Endodermal cell (in vitro differentiated cells): ENCODE data around the gene OSTM1. TPM values are rescaled to one million over a fixed set of nuclear protein-coding genes. Genes with fewer than 3 reads are reported as not detected.
A peak's percentile ranks its signal among the peaks of the same experiment; 100 is the strongest.

Experiments used
- DNase-seq: peaks from one replicate; pipeline ENCODE4 v3.0.0-alpha.2; 2017
- H3K27ac ChIP-seq: 2 replicates; pipeline ENCODE4 v1.5.1; 2013; ENCODE audit warnings: mild to moderate bottlenecking, low read depth, low read length, moderate library complexity
- H3K27me3 ChIP-seq: 2 replicates; pipeline ENCODE4 v1.6.1; 2013; ENCODE audit warnings: mild to moderate bottlenecking, low read length, moderate library complexity; ENCODE audit not compliant: insufficient read depth, control insufficient read depth, poor library complexity, severe bottlenecking
- H3K36me3 ChIP-seq: 2 replicates; pipeline ENCODE4 v1.7.0; 2013; ENCODE audit warnings: mild to moderate bottlenecking, low read length, moderate library complexity; ENCODE audit not compliant: control insufficient read depth, insufficient read depth
- H3K4me1 ChIP-seq: one replicate; pipeline ENCODE4 v1.7.0; 2013; ENCODE audit warnings: low read length; ENCODE audit not compliant: control insufficient read depth, insufficient read depth
- H3K4me3 ChIP-seq: 2 replicates; pipeline ENCODE4 v1.5.1; 2013; ENCODE audit warnings: mild to moderate bottlenecking, low read length, moderate library complexity
- H3K9ac ChIP-seq: 2 replicates; pipeline ENCODE4 v1.6.1; 2013; ENCODE audit warnings: mild to moderate bottlenecking, low read length, moderate library complexity; ENCODE audit not compliant: poor library complexity, severe bottlenecking; ENCODE audit errors: extremely low read depth
- H3K9me3 ChIP-seq: 2 replicates; pipeline ENCODE4 v1.6.1; 2013; ENCODE audit warnings: mild to moderate bottlenecking, low read length, moderate library complexity; ENCODE audit not compliant: control insufficient read depth
- H3K27ac Mint-ChIP-seq: 2 replicates; pipeline ENCODE4 v1.8.0; 2020; ENCODE audit warnings: mixed read lengths
- H3K27me3 Mint-ChIP-seq: 2 replicates; pipeline ENCODE4 v1.8.0; 2021; ENCODE audit warnings: mild to moderate bottlenecking, mixed read lengths; ENCODE audit not compliant: insufficient read depth
- H3K36me3 Mint-ChIP-seq: 2 replicates; pipeline ENCODE4 v1.8.0; 2020; ENCODE audit warnings: low read depth, mixed read lengths
- H3K4me1 Mint-ChIP-seq: 2 replicates; pipeline ENCODE4 v1.8.0; 2020; ENCODE audit warnings: mixed read lengths
- H3K4me3 Mint-ChIP-seq: 2 replicates; pipeline ENCODE4 v1.8.0; 2020; ENCODE audit warnings: mild to moderate bottlenecking, moderate library complexity, mixed read lengths
- H3K9me3 Mint-ChIP-seq: 2 replicates; pipeline ENCODE4 v1.8.0; 2020; ENCODE audit warnings: mild to moderate bottlenecking, mixed read lengths
- CTCF ChIP-seq: fragments of 200-600 bp; sonication (generic); conservative IDR thresholded peaks from 2 replicates; pipeline ENCODE4 v1.5.0; 2021; ENCODE audit warnings: antibody characterized with exemption, mild to moderate bottlenecking
- WGBS, 2 experiments: methylation state at CpG; one replicate each; pipeline versions ENCODE4 v1.1.5 to v1.1.7; 2013; ENCODE audit warnings: missing lambda C conversion rate in 2 of 2, mixed read lengths in 1 of 2; ENCODE audit not compliant: insufficient coverage in 1 of 2, insufficient read length in 1 of 2; 5-methylcytosine and 5-hydroxymethylcytosine counted together
- total RNA-seq, 2 donors: library from RNA; stranded (reverse); fragmentation: NEBNext Ultra II Directional in 1 of 2; extraction: Animal tissue kit (Norgen Biotek cat#: 25700) in 1 of 2; gene quantifications; 2 replicates in 1 of 2; 3 replicates in 1 of 2; pipeline ENCODE4 v1.2.1, GENCODE V29; 2021

OSTM1 gene
- total RNA-seq, 2 donors from 2014 or later: 16.9 to 25.3 TPM

DNA sequence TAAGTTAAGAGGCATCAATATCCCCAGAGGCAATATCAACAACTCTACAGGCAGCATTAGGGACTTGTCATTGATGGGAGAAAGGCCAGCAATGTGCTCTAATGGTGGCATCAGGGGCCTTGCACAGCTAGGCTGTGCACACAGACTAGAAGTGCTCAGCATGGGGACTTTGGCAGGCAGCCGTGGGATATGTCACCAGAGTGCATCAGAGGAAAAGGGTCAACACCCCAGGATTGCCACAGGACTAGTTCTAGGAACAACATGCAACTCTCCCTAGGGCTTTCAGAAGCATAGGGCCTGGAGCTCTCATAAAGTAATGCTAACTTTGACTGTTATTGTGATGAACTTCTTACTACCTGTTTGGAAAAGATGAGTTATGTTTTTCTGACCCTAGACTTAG is 32.2 kb upstream of the OSTM1 start:
- no peak for TF ChIP-seq CTCF
- H3K9ac ChIP-seq: no peak overlapping the region
- Mint-ChIP-seq H3K27ac (no peak overlapping the region), H3K4me1 (peaks cover 5% of the 10 kb centered on the region), H3K9me3 (no peaks in the 10 kb centered on the region), H3K36me3 (no peaks in the 10 kb centered on the region), H3K27me3 (peaks cover 30% of the 10 kb centered on the region), H3K4me3 (no peak overlapping the region)
- WGBS, 2 experiments: 88 to 91% methylated on average over 1 of the region's 1 CpG
- no peaks in the 10 kb centered on the region for H3K9me3 ChIP-seq
- peaks cover 23% of the 10 kb centered on the region for H3K27me3 ChIP-seq
- H3K27ac ChIP-seq: no peak overlapping the region
- peaks cover 3% of the 10 kb centered on the region for H3K4me1 ChIP-seq
- no peak overlapping the region for H3K4me3 ChIP-seq
- H3K36me3 ChIP-seq: no peaks in the 10 kb centered on the region
- no peak for DNase-seq

DNA sequence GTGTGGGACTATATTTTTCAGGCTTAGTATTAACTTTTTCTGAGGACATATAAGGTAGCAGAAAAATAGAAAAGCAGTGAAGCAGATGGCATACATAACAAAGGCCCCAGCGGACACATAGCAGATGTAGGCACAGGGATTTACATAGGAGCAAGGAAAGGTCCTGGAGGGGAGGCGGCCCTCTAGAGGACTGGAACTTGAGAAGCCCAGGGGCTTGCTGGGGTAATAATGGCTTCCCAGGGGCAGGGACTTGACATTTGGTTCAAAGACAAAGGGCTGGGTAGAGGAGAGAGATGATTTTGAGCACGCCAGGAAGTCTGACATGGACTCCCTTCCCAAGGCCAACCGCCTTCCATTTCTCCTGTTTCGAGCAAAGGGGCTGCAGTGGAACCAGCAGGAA is 31.7 kb upstream of the OSTM1 start:
- peak; percentile 83 for DNase-seq
- Histone ChIP-seq H3K4me1 (peaks cover 3% of the 10 kb centered on the region), H3K4me3 (no peak overlapping the region), H3K9me3 (no peaks in the 10 kb centered on the region), H3K27me3 (peaks cover 19% of the 10 kb centered on the region), H3K36me3 (no peaks in the 10 kb centered on the region), H3K9ac (no peak overlapping the region), H3K27ac (no peak overlapping the region)
- Mint-ChIP-seq H3K27me3 (peaks cover 26% of the 10 kb centered on the region), H3K27ac (no peak overlapping the region), H3K4me1 (peaks cover 5% of the 10 kb centered on the region), H3K9me3 (no peaks in the 10 kb centered on the region), H3K36me3 (no peaks in the 10 kb centered on the region), H3K4me3 (no peak overlapping the region)
- 61 to 67% methylated on average over 2 to 5 of the region's 5 CpGs for WGBS, 2 experiments
- TF ChIP-seq CTCF: peak; percentile 30

DNA sequence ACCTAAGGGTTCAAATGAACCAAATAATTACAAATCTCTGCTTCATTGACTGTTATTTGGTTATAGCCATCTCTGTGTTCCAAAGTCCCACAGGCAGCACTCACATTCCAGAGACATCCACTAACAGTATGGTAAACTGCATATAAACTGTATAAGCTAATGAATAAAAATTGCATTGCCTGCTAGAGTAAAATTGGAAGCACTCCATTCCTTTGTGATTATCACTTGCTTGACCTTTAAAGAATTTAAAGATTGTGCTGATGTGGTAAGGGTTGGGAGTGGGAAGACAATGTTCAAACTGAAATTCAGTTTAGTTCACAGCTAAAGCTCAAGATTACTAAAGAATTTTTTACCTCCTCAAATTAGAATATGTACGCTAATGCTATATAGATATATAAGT is 31.0 kb upstream of the OSTM1 start:
- no peak overlapping the region for H3K9ac ChIP-seq
- no peak for DNase-seq
- H3K27me3 ChIP-seq: peaks cover 12% of the 10 kb centered on the region
- H3K4me1 ChIP-seq: peaks cover 3% of the 10 kb centered on the region
- H3K9me3 ChIP-seq: no peaks in the 10 kb centered on the region
- no peak overlapping the region for H3K4me3 Mint-ChIP-seq
- H3K27ac ChIP-seq: no peak overlapping the region
- H3K4me1 Mint-ChIP-seq: peaks cover 5% of the 10 kb centered on the region
- peaks cover 19% of the 10 kb centered on the region for H3K27me3 Mint-ChIP-seq
- no peaks in the 10 kb centered on the region for H3K9me3 Mint-ChIP-seq
- no peaks in the 10 kb centered on the region for H3K36me3 ChIP-seq
- no peaks in the 10 kb centered on the region for H3K36me3 Mint-ChIP-seq
- 100% methylated on average over 1 of the region's 1 CpG; no CpG with 5 or more reads in 1 of the 2 experiments for WGBS, 2 experiments
- no peak overlapping the region for H3K27ac Mint-ChIP-seq
- no peak for TF ChIP-seq CTCF
- no peak overlapping the region for H3K4me3 ChIP-seq
